Measurements from ENCODE around the gene NMT1. TPM values are rescaled to one million over a fixed set of nuclear protein-coding genes. Genes with fewer than 3 reads are reported as not detected.
A peak's percentile ranks its signal among the peaks of the same experiment; 100 is the strongest.
"Not testable (repeated sequence)": the region's sequence is repeated elsewhere in the genome, so short reads cannot be mapped to it uniquely, and the experiment has no call there.

NMT1 gene
- total RNA-seq, 6 experiments from 2014 or later = 50.8 to 76.7 (median 72.0) TPM

GRCh38 chr17:45046537-45047125 is 14.5 kb upstream of the NMT1 start:
- no peak overlapping the region for H3K4me3 ChIP-seq
- H3K27ac ChIP-seq = no peak overlapping the region
- ATAC-seq (no peak), DNase-seq (no peak)
- TF ChIP-seq POLR2A (IDR thresholded peaks at IDR 0.05) = no peak
- no peak for TF ChIP-seq CTCF (IDR thresholded peaks at IDR 0.05)
- H3K36me3 ChIP-seq = no peaks in the 10 kb centered on the region
- WGBS (ENCODE audit: insufficient coverage, low coverage, low lambda C conversion rate, missing lambda C conversion rate) = 91% methylated on average over 9 of the region's 9 CpGs
- H3K27me3 ChIP-seq = no peaks in the 10 kb centered on the region
- intact Hi-C loops (cut with DNase I) = no loop called here
- peaks cover 0 to 22% (median 10%) of the 10 kb centered on the region in 4 donors for H3K4me1 ChIP-seq
- H3K9me3 ChIP-seq = no peaks in the 10 kb centered on the region

GRCh38 chr17:45048795-45049563 is 12.1 kb upstream of the NMT1 start:
- Histone ChIP-seq H3K27me3 (no peaks in the 10 kb centered on the region), H3K4me3 (no peak overlapping the region), H3K36me3 (no peaks in the 10 kb centered on the region), H3K4me1 (peaks cover 0 to 10% (median 6%) of the 10 kb centered on the region in 4 donors), H3K9me3 (no peaks in the 10 kb centered on the region), H3K27ac (no peak overlapping the region)
- DNase-seq = no peak
- no peak for ATAC-seq
- 82% methylated on average over 8 of the region's 8 CpGs for WGBS (ENCODE audit: insufficient coverage, low coverage, low lambda C conversion rate, missing lambda C conversion rate)
- TF ChIP-seq CTCF (IDR thresholded peaks at IDR 0.05) (peak in 2 of 4 donors; percentile 13 to 25), POLR2A (IDR thresholded peaks at IDR 0.05) (no peak)
- intact Hi-C loops (cut with DNase I) = no loop called here

- Histone ChIP-seq H3K4me3 (peak overlapping the region; percentile 56 to 71 (median 56)), H3K27ac (peak overlapping the region; percentile 69 to 87 (median 75)), H3K9me3 (no peaks in the 10 kb centered on the region), H3K27me3 (no peaks in the 10 kb centered on the region), H3K36me3 (no peaks in the 10 kb centered on the region), H3K4me1 (peaks cover 0 to 10% (median 4%) of the 10 kb centered on the region in 4 donors)
- WGBS (ENCODE audit: insufficient coverage, low coverage, low lambda C conversion rate, missing lambda C conversion rate) = 2% methylated on average over 10 of the region's 14 CpGs
- DNase-seq (peak in 1 of 3 donors; percentile 39), ATAC-seq (peak in 3 of 4 donors; percentile 4 to 18 (median 17))
- TF ChIP-seq POLR2A (IDR thresholded peaks at IDR 0.05) (no peak), CTCF (IDR thresholded peaks at IDR 0.05) (no peak)
- intact Hi-C loops (cut with DNase I) = no loop called here
These were observed 10.5 kb upstream of the NMT1 start for GRCh38 chr17:45050481-45051059.

GRCh38 chr17:45051060-45051719 is 9.9 kb upstream of the NMT1 start, which contains the start of gene DCAKD:
DCAKD (minus strand) TSS chr17:45051632; CDS start chr17:45034885, 16,747 bp downstream.
- peak in 1 of 4 donors; percentile 23 for TF ChIP-seq CTCF (IDR thresholded peaks at IDR 0.05)
- peak; percentile 91 for TF ChIP-seq POLR2A (IDR thresholded peaks at IDR 0.05)
- intact Hi-C loops (cut with DNase I) = no loop called here
- Histone ChIP-seq H3K27me3 (no peaks in the 10 kb centered on the region), H3K27ac (peak within 1 kb of the TSS; percentile 69 to 87 (median 75)), H3K4me3 (peak within 1 kb of the TSS; percentile 56 to 71 (median 56)), H3K4me1 (peaks cover 0 to 10% (median 4%) of the 10 kb centered on the region in 4 donors), H3K9me3 (no peaks in the 10 kb centered on the region), H3K36me3 (no peaks in the 10 kb centered on the region)
- ATAC-seq (peak; percentile 98 to 100 (median 99)), DNase-seq (peak; percentile 95 to 97 (median 96))
- 0% methylated on average over 12 of the region's 56 CpGs for WGBS (ENCODE audit: insufficient coverage, low coverage, low lambda C conversion rate, missing lambda C conversion rate)

GRCh38 chr17:45051720-45052051 is 9.4 kb upstream of the NMT1 start:
- ATAC-seq; H3K9me3 ChIP-seq; H3K36me3 ChIP-seq; H3K27me3 ChIP-seq; intact Hi-C loops (cut with DNase I); H3K27ac ChIP-seq; DNase-seq: not testable (repeated sequence)
- no CpG with 5 or more reads among the region's 54 CpGs for WGBS (ENCODE audit: insufficient coverage, low coverage, low lambda C conversion rate, missing lambda C conversion rate)
- H3K4me1 ChIP-seq = peaks cover 0 to 10% (median 4%) of the 10 kb centered on the region in 4 donors
- peak overlapping the region in 2 of 3 donors; percentile 51 to 52 for H3K4me3 ChIP-seq

Measured in right lobe of liver (tissue), 6 donors.